GM12892 (cell line): ENCODE results near the gene TMPRSS3.

Experiments
- DNase-seq: peaks from one replicate; pipeline ENCODE4 v3.0.0; 2011; ENCODE audit not compliant: insufficient read length
- FAIRE-seq: peaks from 2 replicates; lab custom pipeline; 2011; peaks lifted over from hg19 to GRCh38; lab: Jason Lieb, UNC
- POLR2A ChIP-seq: IDR thresholded peaks from 2 replicates; pipeline ENCODE4 v1.6.1; 2011; ENCODE audit warnings: low read depth, low read length, control low read depth
- POLR2AphosphoS5 ChIP-seq: IDR thresholded peaks from 2 replicates; pipeline ENCODE4 v1.6.1; 2011; ENCODE audit warnings: low read depth, low read length, control low read depth
- TAF1 ChIP-seq: IDR thresholded peaks from 2 replicates; pipeline ENCODE4 v1.6.1; 2011; ENCODE audit warnings: low read depth, mild to moderate bottlenecking, control low read depth, low read length, borderline replicate concordance

TMPRSS3 gene

GRCh38 chr21:42350318-42350910, 45.4 kb downstream of the TMPRSS3 start:
- DNase-seq, result no peak
- no peak for TF ChIP-seq POLR2A
- no peak for TF ChIP-seq POLR2AphosphoS5
- no peak for TF ChIP-seq TAF1
- FAIRE-seq, result no peak

- TF ChIP-seq POLR2AphosphoS5 (no peak), TAF1 (no peak), POLR2A (no peak)
- FAIRE-seq, result no peak
- no peak for DNase-seq
Observed at GRCh38 chr21:42349420-42350317, 46.2 kb downstream of the TMPRSS3 start.

- FAIRE-seq (no peak), DNase-seq (no peak)
- TF ChIP-seq POLR2AphosphoS5 (no peak), TAF1 (no peak), POLR2A (no peak)
Observed at GRCh38 chr21:42348762-42349161, 47.1 kb downstream of the TMPRSS3 start.

- FAIRE-seq (no peak), DNase-seq (no peak)
- TF ChIP-seq TAF1, result no peak
Observed at GRCh38 chr21:42347601-42348327, 48.1 kb downstream of the TMPRSS3 start.

- no peak for DNase-seq
- no peak for FAIRE-seq
- TF ChIP-seq POLR2AphosphoS5, result no peak
- no peak for TF ChIP-seq POLR2A
- TF ChIP-seq TAF1, result no peak
Observed at GRCh38 chr21:42346866-42347600, 48.8 kb downstream of the TMPRSS3 start.

- FAIRE-seq, result no peak
Observed at GRCh38 chr21:42346441-42346840, 49.4 kb downstream of the TMPRSS3 start.

GRCh38 chr21:42344631-42345030, 51.2 kb downstream of the TMPRSS3 start:
- TF ChIP-seq POLR2A (no peak), TAF1 (no peak), POLR2AphosphoS5 (no peak)
- DNase-seq, result no peak
- FAIRE-seq, result no peak

More at GRCh38 chr21:42346441-42346840, 49.4 kb downstream of the TMPRSS3 start:
- no peak for DNase-seq
- TF ChIP-seq POLR2A, result no peak
- no peak for TF ChIP-seq POLR2AphosphoS5

GRCh38 chr21:42343963-42344510, 51.8 kb downstream of the TMPRSS3 start:
- FAIRE-seq, result no peak
- no peak for TF ChIP-seq POLR2AphosphoS5
- TF ChIP-seq TAF1, result no peak
- no peak for TF ChIP-seq POLR2A
- DNase-seq, result no peak

- DNase-seq (no peak), FAIRE-seq (no peak)
- no peak for TF ChIP-seq POLR2AphosphoS5
- no peak for TF ChIP-seq TAF1
- TF ChIP-seq POLR2A, result no peak
Observed at GRCh38 chr21:42343556-42343955, 52.3 kb downstream of the TMPRSS3 start.

- DNase-seq (no peak), FAIRE-seq (no peak)
- TF ChIP-seq POLR2A (no peak), TAF1 (no peak), POLR2AphosphoS5 (no peak)
Observed at GRCh38 chr21:42343101-42343500, 52.8 kb downstream of the TMPRSS3 start.
